ENCODE measurements around the gene KIAA1671. TPM values are rescaled to one million over a fixed set of nuclear protein-coding genes. Genes with fewer than 3 reads are reported as not detected.

The KIAA1671 gene
- total RNA-seq, 1 donor: 10.7 TPM

- H3K4me3 ChIP-seq (ENCODE audit: low read depth, low read length): no peak overlapping the region
- no peak for DNase-seq (ENCODE audit: low read depth)
- no peak for TF ChIP-seq CTCF (IDR thresholded peaks at IDR 0.05; ENCODE audit: insufficient read depth, low read length)
Observed at GRCh38 chr22:25006354-25006753, 53.8 kb downstream of the KIAA1671 start.

GRCh38 chr22:25007444-25008106, 55.1 kb downstream of the KIAA1671 start:
- no peak for TF ChIP-seq CTCF (IDR thresholded peaks at IDR 0.05; ENCODE audit: insufficient read depth, low read length)
- no peak overlapping the region for H3K4me3 ChIP-seq (ENCODE audit: low read depth, low read length)
- DNase-seq (ENCODE audit: low read depth): no peak

- no peak for TF ChIP-seq CTCF (IDR thresholded peaks at IDR 0.05; ENCODE audit: insufficient read depth, low read length)
- DNase-seq (ENCODE audit: low read depth): no peak
Observed at GRCh38 chr22:25008666-25009065, 56.1 kb downstream of the KIAA1671 start.

GRCh38 chr22:25012741-25013143, 60.2 kb downstream of the KIAA1671 start:
- no peak for DNase-seq (ENCODE audit: low read depth)
- no peak overlapping the region for H3K4me3 ChIP-seq (ENCODE audit: low read depth, low read length)
- TF ChIP-seq CTCF (IDR thresholded peaks at IDR 0.05; ENCODE audit: insufficient read depth, low read length): no peak

More at GRCh38 chr22:25008666-25009065, 56.1 kb downstream of the KIAA1671 start:
- no peak overlapping the region for H3K4me3 ChIP-seq (ENCODE audit: low read depth, low read length)

GRCh38 chr22:25013607-25014006, 61.1 kb downstream of the KIAA1671 start:
- TF ChIP-seq CTCF (IDR thresholded peaks at IDR 0.05; ENCODE audit: insufficient read depth, low read length): no peak
- H3K4me3 ChIP-seq (ENCODE audit: low read depth, low read length): no peak overlapping the region
- no peak for DNase-seq (ENCODE audit: low read depth)

GRCh38 chr22:25014896-25015755, 62.6 kb downstream of the KIAA1671 start:
- no peak for TF ChIP-seq CTCF (IDR thresholded peaks at IDR 0.05; ENCODE audit: insufficient read depth, low read length)
- H3K4me3 ChIP-seq (ENCODE audit: low read depth, low read length): no peak overlapping the region
- no peak for DNase-seq (ENCODE audit: low read depth)

Data from fibroblast of the aortic adventitia (primary cell).